ENCODE data around the gene SPDEF.

Gene SPDEF

DNA sequence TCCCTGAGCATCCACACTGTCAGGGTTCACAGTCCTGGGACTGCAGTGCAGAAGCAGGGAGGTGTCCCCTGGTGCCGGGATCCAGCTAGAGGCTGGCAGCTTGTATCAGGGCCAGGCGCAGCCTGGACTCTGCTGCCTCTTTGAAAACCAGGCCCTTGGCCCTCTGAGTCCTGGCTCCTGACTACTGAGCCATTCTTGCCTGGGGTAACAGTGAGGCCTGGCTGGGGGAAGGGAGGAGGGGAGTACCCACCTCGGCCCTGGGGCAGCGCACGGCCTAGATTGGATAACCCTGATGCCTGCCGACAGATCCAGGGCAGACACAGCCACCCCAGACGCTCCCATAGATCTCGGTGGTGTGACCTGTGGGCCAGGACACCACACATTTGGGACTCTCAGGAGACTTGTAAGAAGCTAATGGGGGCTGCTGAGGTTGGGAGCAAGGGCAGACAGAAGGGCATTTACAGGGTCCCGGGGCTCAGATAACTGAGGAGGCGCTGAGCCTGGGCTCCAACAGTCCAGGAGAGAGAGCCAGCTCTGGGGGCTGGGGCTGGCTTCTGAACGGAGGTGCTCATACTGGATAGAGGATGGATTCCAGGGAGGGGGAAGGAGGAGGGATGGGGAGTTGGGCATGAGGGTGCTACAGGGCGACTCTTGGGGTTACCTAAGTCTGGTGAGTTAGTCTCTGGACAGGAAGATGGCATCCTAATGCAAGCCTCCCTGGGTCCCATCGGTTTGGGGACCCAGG, 30.5 kb downstream of the SPDEF start:
- TF ChIP-seq, protein P1, sequence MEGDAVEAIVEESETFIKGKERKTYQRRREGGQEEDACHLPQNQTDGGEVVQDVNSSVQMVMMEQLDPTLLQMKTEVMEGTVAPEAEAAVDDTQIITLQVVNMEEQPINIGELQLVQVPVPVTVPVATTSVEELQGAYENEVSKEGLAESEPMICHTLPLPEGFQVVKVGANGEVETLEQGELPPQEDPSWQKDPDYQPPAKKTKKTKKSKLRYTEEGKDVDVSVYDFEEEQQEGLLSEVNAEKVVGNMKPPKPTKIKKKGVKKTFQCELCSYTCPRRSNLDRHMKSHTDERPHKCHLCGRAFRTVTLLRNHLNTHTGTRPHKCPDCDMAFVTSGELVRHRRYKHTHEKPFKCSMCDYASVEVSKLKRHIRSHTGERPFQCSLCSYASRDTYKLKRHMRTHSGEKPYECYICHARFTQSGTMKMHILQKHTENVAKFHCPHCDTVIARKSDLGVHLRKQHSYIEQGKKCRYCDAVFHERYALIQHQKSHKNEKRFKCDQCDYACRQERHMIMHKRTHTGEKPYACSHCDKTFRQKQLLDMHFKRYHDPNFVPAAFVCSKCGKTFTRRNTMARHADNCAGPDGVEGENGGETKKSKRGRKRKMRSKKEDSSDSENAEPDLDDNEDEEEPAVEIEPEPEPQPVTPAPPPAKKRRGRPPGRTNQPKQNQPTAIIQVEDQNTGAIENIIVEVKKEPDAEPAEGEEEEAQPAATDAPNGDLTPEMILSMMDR (IDR thresholded peaks at IDR 0.05) = no peak
- H3K4me3 ChIP-seq = no peak overlapping the region
- no peak overlapping the region for H3K27ac ChIP-seq
- no peak for DNase-seq (ENCODE audit: low spot score)

DNA sequence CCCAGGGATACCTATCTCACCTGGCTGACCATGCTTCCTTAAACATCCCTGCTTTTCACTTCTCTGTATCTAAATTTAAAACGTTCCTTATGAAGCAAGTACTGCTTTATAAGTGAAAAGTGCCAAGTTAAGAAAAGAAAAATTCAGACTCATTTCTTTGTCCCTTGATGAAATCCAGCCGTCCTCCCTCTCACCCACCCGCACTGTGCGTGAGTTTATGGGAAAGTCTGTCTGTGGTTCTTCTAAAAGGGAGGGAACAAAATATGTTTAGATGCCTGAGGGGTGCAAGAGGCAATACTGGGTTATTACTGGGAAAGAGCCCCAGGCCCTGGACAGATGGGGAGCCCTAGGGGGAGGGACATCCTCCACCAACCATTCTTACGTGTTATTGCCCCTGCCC, 31.2 kb downstream of the SPDEF start:
- H3K4me3 ChIP-seq = no peak overlapping the region
- DNase-seq (ENCODE audit: low spot score) = no peak
- H3K27ac ChIP-seq = no peak overlapping the region
- TF ChIP-seq, protein P1 (IDR thresholded peaks at IDR 0.05) = no peak

DNA sequence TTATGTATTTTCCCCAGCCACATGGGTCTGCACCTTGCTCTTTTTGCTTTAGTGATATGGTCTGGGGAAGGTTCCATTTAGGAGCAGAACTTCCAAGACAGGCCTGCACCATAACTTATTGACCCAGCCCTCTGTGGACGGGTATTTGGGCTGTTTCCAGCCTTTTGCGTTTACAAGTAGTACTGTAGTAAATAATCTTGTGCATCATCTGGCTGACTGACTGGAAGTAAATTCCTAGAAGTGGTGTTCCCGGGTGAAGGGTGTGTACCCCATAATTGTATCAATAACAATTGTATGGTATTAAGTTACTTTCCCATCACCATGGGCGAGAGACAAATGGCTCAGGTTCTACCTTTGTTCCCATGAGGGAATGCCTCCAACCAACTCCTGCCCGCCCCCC, 31.6 kb downstream of the SPDEF start:
- H3K4me3 ChIP-seq = no peak overlapping the region
- TF ChIP-seq, protein P1 (IDR thresholded peaks at IDR 0.05) = no peak
- no peak for DNase-seq (ENCODE audit: low spot score)
- H3K27ac ChIP-seq = no peak overlapping the region

DNA sequence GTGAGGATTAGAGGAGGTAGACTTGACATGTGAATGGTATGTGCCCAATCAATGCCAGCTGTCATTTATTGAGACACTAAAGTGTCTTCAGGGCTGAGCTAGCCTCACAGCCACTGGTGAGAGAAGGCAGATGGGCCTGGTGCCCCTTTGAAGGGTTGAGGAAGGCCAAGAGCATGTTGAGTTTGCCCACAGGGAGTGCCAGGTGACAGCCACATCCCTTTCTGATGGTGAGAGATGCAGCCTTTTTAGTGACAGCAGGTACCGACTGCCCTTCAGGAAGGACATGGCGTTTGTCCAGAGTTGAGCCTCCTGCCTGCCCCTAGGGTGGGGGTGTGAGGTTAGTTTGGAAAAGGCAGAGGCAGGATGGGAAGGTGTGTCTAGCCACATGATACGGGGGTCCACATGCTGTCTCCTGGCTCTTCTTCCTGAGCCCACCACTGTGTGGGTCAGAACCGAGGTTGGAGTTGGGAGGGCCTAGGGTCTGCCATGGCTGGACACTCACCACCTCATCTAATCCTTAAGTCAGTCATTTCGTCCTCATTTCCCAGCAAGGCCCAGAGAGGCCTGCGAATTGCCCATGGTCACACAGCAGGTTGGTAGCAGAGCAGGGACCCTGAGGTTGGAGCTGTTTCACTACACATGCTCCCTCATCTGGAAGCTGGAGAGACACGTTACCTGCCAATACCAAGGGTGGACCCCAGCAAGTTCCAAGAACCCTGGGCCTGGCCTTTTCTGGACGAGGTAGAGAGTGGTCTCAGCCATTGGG, 32.5 kb downstream of the SPDEF start:
- Histone ChIP-seq H3K27ac (no peak overlapping the region), H3K4me3 (no peak overlapping the region)
- TF ChIP-seq, protein P1 (IDR thresholded peaks at IDR 0.05) = no peak
- no peak for DNase-seq (ENCODE audit: low spot score)

DNA sequence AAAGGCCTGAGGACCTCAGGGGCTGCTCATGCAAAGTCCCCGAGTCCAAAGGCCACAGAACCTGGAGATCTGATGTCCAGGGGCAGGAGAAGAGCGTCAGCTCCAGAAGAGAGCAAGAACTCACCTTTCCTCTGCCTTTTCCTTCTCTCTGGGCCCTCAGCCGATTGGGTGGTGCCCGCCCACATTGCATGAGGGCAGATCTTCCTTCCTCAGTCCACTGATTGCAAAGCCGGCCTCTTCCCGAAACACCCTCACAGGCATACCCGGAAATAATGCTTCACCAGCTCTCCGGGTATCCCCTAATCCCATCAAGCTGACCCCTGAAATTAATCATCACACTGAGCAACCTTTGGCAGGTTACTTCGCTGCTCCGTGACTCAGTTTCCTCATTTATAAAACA, 33.4 kb downstream of the SPDEF start:
- Histone ChIP-seq H3K4me3 (no peak overlapping the region), H3K27ac (no peak overlapping the region)
- DNase-seq (ENCODE audit: low spot score) = no peak
- TF ChIP-seq, protein P1 (IDR thresholded peaks at IDR 0.05) = no peak

DNA sequence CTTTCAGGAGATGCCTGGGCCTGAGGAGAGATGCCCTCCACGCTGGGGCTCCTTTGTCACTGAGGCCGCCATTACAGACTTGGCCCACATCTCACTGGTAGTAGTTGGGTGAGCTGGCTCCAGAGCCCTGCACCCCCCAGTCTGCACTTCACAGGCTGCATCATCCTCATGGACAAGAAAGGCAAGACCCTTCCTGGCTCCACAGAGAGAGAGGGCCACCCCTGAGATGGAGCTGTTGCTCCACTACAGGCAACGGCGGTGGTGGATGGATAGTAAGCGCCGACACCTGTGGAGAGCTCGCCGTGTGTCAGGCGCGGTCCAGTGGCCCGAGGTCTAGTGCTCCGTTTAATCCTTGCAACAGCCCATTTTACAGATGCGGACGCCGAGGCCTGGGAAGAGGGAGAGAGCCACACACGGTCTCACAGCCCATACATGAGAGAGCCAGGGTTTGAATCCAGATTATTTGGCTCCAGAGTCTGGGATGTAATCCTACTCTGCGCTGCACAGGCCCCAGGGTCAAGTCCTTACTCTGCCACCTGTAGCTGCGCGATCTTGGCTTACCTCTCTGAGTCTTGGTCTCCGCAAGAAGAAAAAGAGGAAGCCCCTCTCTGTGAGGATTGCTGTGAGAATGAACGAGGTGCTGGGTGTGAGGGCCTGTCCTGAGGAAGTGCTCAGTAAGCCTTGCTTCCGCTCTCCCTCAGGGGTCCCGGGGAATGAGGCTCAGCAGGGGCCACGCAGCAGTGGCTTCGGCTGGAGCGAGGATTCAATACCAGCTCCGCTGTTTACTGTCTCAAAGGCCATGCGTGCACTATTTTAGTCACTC, 34.5 kb downstream of the SPDEF start:
- Histone ChIP-seq H3K4me3 (no peak overlapping the region), H3K27ac (no peak overlapping the region)
- TF ChIP-seq, protein P1 (IDR thresholded peaks at IDR 0.05) = no peak
- no peak for DNase-seq (ENCODE audit: low spot score)
